Endothelial cell of umbilical vein (primary cell): ENCODE measurements around the gene EDEM3.

ENCODE experiments used
- EZH2 ChIP-seq: IDR thresholded peaks from 2 replicates; pipeline ENCODE4 v1.6.1; 2012; ENCODE audit warnings: borderline replicate concordance, low read depth, mild to moderate bottlenecking, moderate library complexity, low read length, inconsistent platforms; ENCODE audit not compliant: severe bottlenecking
- POLR2A ChIP-seq: IDR thresholded peaks from 2 replicates; pipeline ENCODE4 v1.6.1; 2012; ENCODE audit warnings: low read depth, mild to moderate bottlenecking, control low read depth, low read length
- POLR2AphosphoS5 ChIP-seq: IDR thresholded peaks from 2 replicates; pipeline ENCODE4 v1.6.1; 2012; ENCODE audit warnings: low read depth, mild to moderate bottlenecking, control low read depth, low read length, moderate library complexity; ENCODE audit not compliant: insufficient read depth
- TF ChIP-seq, protein P1 (sequence below), 2 donors: IDR thresholded peaks; 1 replicate in 1 of 2; 2 replicates in 1 of 2; pipeline ENCODE4 v1.5.1; 2011; ENCODE audit warnings: low read length in 2 of 2, mild to moderate bottlenecking in 2 of 2, moderate library complexity in 2 of 2, control low read depth in 1 of 2, inconsistent platforms in 1 of 2, low read depth in 1 of 2; ENCODE audit not compliant: insufficient read depth in 1 of 2; ENCODE audit errors: extremely low read depth in 1 of 2

GRCh38 chr1:184769241-184769640 lies 14.6 kb upstream of the EDEM3 start:
- TF ChIP-seq, protein P1, sequence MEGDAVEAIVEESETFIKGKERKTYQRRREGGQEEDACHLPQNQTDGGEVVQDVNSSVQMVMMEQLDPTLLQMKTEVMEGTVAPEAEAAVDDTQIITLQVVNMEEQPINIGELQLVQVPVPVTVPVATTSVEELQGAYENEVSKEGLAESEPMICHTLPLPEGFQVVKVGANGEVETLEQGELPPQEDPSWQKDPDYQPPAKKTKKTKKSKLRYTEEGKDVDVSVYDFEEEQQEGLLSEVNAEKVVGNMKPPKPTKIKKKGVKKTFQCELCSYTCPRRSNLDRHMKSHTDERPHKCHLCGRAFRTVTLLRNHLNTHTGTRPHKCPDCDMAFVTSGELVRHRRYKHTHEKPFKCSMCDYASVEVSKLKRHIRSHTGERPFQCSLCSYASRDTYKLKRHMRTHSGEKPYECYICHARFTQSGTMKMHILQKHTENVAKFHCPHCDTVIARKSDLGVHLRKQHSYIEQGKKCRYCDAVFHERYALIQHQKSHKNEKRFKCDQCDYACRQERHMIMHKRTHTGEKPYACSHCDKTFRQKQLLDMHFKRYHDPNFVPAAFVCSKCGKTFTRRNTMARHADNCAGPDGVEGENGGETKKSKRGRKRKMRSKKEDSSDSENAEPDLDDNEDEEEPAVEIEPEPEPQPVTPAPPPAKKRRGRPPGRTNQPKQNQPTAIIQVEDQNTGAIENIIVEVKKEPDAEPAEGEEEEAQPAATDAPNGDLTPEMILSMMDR (IDR thresholded peaks at IDR 0.05; ENCODE audit: extremely low read depth in 1 of 2, insufficient read depth in 1 of 2, low read depth in 1 of 2, low read length in 2 of 2): no peak
- TF ChIP-seq POLR2AphosphoS5: no peak
- no peak for TF ChIP-seq POLR2A
- no peak for TF ChIP-seq EZH2
